Stimulated activated naive CD4-positive, alpha-beta T cell treated with Interleukin-2 at 50 U/mL for 16 hours (primary cell): Measurements from ENCODE around the gene CYB5A.

Source experiments
- DNase-seq: peaks from one replicate; lab custom pipeline; 2025; lab: John Stamatoyannopoulos, UW

The CYB5A gene

GRCh38 chr18:74248189-74248588 lies 43.6 kb downstream of the CYB5A start:
- DNase-seq, result no peak

GRCh38 chr18:74244554-74244953 lies 47.2 kb downstream of the CYB5A start:
- no peak for DNase-seq

- no peak for DNase-seq
These were observed 48.6 kb downstream of the CYB5A start for GRCh38 chr18:74243127-74243526.

GRCh38 chr18:74242438-74243096 lies 49.2 kb downstream of the CYB5A start:
- DNase-seq, result no peak

- no peak for DNase-seq
These were observed 49.8 kb downstream of the CYB5A start for GRCh38 chr18:74241970-74242369.

- no peak for DNase-seq
These were observed 50.3 kb downstream of the CYB5A start for GRCh38 chr18:74241426-74241825.

- DNase-seq, result no peak
These were observed 52.2 kb downstream of the CYB5A start for GRCh38 chr18:74239567-74239966.

- DNase-seq, result no peak
These were observed 57.2 kb downstream of the CYB5A start for GRCh38 chr18:74234326-74235171.

GRCh38 chr18:74233933-74234325 lies 57.8 kb downstream of the CYB5A start:
- DNase-seq, result no peak

GRCh38 chr18:74230922-74231714 lies 60.6 kb downstream of the CYB5A start:
- DNase-seq, result no peak

GRCh38 chr18:74229891-74230290 lies 61.9 kb downstream of the CYB5A start:
- DNase-seq, result no peak

GRCh38 chr18:74229005-74229404 lies 62.8 kb downstream of the CYB5A start:
- DNase-seq, result no peak

GRCh38 chr18:74228312-74228711 lies 63.5 kb downstream of the CYB5A start:
- DNase-seq, result no peak

- no peak for DNase-seq
These were observed 65.1 kb downstream of the CYB5A start for GRCh38 chr18:74226666-74227065.

GRCh38 chr18:74226156-74226555 lies 65.6 kb downstream of the CYB5A start:
- DNase-seq, result no peak

- no peak for DNase-seq
These were observed 66.4 kb downstream of the CYB5A start for GRCh38 chr18:74225193-74225840.

- no peak for DNase-seq
These were observed 68.9 kb downstream of the CYB5A start for GRCh38 chr18:74222710-74223494.

- no peak for DNase-seq
These were observed 70.7 kb downstream of the CYB5A start for GRCh38 chr18:74221081-74221480.

- no peak for DNase-seq
These were observed 72.7 kb downstream of the CYB5A start for GRCh38 chr18:74219056-74219455.

GRCh38 chr18:74217476-74218143 lies 74.2 kb downstream of the CYB5A start:
- no peak for DNase-seq

- DNase-seq, result no peak
These were observed 75.1 kb downstream of the CYB5A start for GRCh38 chr18:74216661-74217110.
